Hindlimb muscle (tissue), 1 donor: ENCODE data around the gene MCM9. TPM values are rescaled to one million over a fixed set of nuclear protein-coding genes. Genes with fewer than 3 reads are reported as not detected.
A peak's percentile ranks its signal among the peaks of the same experiment; 100 is the strongest.

Experiments used
- DNase-seq: peaks from one replicate; pipeline ENCODE4 v3.0.0-alpha.2; 2013
- polyA plus RNA-seq: library from polyadenylated mRNA; unstranded; fragments of 120-200 nt; gene quantifications from one replicate; pipeline ENCODE4 v1.2.1, GENCODE V29; 2013; ENCODE audit not compliant: insufficient read length

The MCM9 gene
- polyA plus RNA-seq, 1 donor: 14.1 TPM

- no peak for DNase-seq
Observed at GRCh38 chr6:118931436-118931835, 3.5 kb downstream of the MCM9 start.

- DNase-seq: no peak
Observed at GRCh38 chr6:118930680-118931079, 4.3 kb downstream of the MCM9 start.

GRCh38 chr6:118923035-118923434 is 11.9 kb downstream of the MCM9 start:
- no peak for DNase-seq

GRCh38 chr6:118921084-118921483 is 13.9 kb downstream of the MCM9 start:
- DNase-seq: no peak

- no peak for DNase-seq
Observed at GRCh38 chr6:118918329-118918725, 16.6 kb downstream of the MCM9 start.

GRCh38 chr6:118917546-118918328 is 17.2 kb downstream of the MCM9 start:
- DNase-seq: no peak

GRCh38 chr6:118914598-118914997 is 20.4 kb downstream of the MCM9 start:
- no peak for DNase-seq

GRCh38 chr6:118913161-118913560 is 21.8 kb downstream of the MCM9 start:
- no peak for DNase-seq

- no peak for DNase-seq
Observed at GRCh38 chr6:118912646-118913045, 22.3 kb downstream of the MCM9 start.

- no peak for DNase-seq
Observed at GRCh38 chr6:118908441-118908840, 26.5 kb downstream of the MCM9 start.

GRCh38 chr6:118905851-118906250 is 29.1 kb downstream of the MCM9 start:
- no peak for DNase-seq

GRCh38 chr6:118905084-118905483 is 29.9 kb downstream of the MCM9 start:
- DNase-seq: no peak

GRCh38 chr6:118903691-118904090 is 31.3 kb downstream of the MCM9 start:
- DNase-seq: no peak

GRCh38 chr6:118903138-118903537 is 31.8 kb downstream of the MCM9 start:
- no peak for DNase-seq

- DNase-seq: no peak
Observed at GRCh38 chr6:118902726-118903125, 32.2 kb downstream of the MCM9 start.

- no peak for DNase-seq
Observed at GRCh38 chr6:118899948-118900347, 35.0 kb downstream of the MCM9 start.

- no peak for DNase-seq
Observed at GRCh38 chr6:118897386-118897785, 37.6 kb downstream of the MCM9 start.

- DNase-seq: no peak
Observed at GRCh38 chr6:118896339-118897136, 38.4 kb downstream of the MCM9 start.

- DNase-seq: no peak
Observed at GRCh38 chr6:118895859-118896258, 39.1 kb downstream of the MCM9 start.

- no peak for DNase-seq
Observed at GRCh38 chr6:118895261-118895560, 39.7 kb downstream of the MCM9 start.

GRCh38 chr6:118894425-118895260 is 40.3 kb downstream of the MCM9 start:
- peak; percentile 79 for DNase-seq

- DNase-seq: peak; percentile 98
Observed at GRCh38 chr6:118893807-118894424, 41.0 kb downstream of the MCM9 start, which contains the start of gene ASF1A. Gene ASF1A, plus strand, starts transcription at chr6:118894152. Its CDS starts 262 bp downstream, at chr6:118894414.
